A549 (cell line): ENCODE measurements around the gene MFAP3L. TPM values are rescaled to one million over a fixed set of nuclear protein-coding genes. Genes with fewer than 3 reads are reported as not detected.

ENCODE experiments used
- ATAC-seq, 2 experiments: fragments of 200-7000 bp in 1 of 2; fragments of >200 bp in 1 of 2; cut with Nextera tagmentation in 1 of 2; cut with Tn5 transposase in 1 of 2; 3 replicates each; pipeline versions ENCODE4 v1.8.0 to v1.9.1; 2018 to 2020; ENCODE audit warnings: mild to moderate bottlenecking in 1 of 2, moderate library complexity in 1 of 2
- CTCF ChIA-PET: fragments of 300-600 bp; sonication (Branson Sonifier 250); formaldehyde crosslinking; extraction: SDS; loops from one replicate; lab custom pipeline; 2021; ENCODE audit warnings: antibody characterized with exemption, inconsistent platforms; lab: Yijun Ruan, JAX
- POLR2A ChIA-PET: fragments of 350-600 bp; formaldehyde crosslinking; extraction: SDS; loops from one replicate; lab custom pipeline; 2021; ENCODE audit warnings: antibody characterized with exemption, inconsistent platforms; lab: Yijun Ruan, JAX
- DNase-seq, 2 experiments: peaks; one replicate each; pipeline versions ENCODE4 v3.0.0 to v3.0.0-alpha.2; 2011 to 2016; ENCODE audit warnings: low read depth in 1 of 2, low spot score in 1 of 2
- FAIRE-seq: peaks from 2 replicates; lab custom pipeline; 2011; peaks lifted over from hg19 to GRCh38; lab: Jason Lieb, UNC
- H3K27ac ChIP-seq, 2 experiments: fragments of >200 bp; sonication (Bioruptor Twin); formaldehyde crosslinking; 3 replicates each; pipeline ENCODE4 v1.5.1; 2016 to 2017
- H3K4me1 ChIP-seq: fragments of >200 bp; sonication (Bioruptor Twin); formaldehyde crosslinking; 3 replicates; pipeline ENCODE4 v1.6.1; 2016
- H3K4me2 ChIP-seq: fragments of >200 bp; sonication (Bioruptor Twin); formaldehyde crosslinking; 3 replicates; pipeline ENCODE4 v1.6.1; 2016
- H3K4me3 ChIP-seq: fragments of >200 bp; sonication (Bioruptor Twin); formaldehyde crosslinking; 3 replicates; pipeline ENCODE4 v1.5.1; 2016
- H3K9me3 ChIP-seq: fragments of >200 bp; sonication (Bioruptor Twin); formaldehyde crosslinking; 3 replicates; pipeline ENCODE4 v1.6.1; 2016
- BCL3 ChIP-seq: fragments of >200 bp; sonication (Bioruptor Twin); formaldehyde crosslinking; IDR thresholded peaks from 3 replicates; pipeline ENCODE4 v1.6.1; 2016
- CBX8 ChIP-seq: fragments of 200-600 bp; sonication (generic); IDR thresholded peaks from 2 replicates; pipeline ENCODE4 v1.6.1; 2016
- CHD2 ChIP-seq: fragments of 150-350 bp; IDR thresholded peaks from 2 replicates; pipeline ENCODE4 v1.6.1; 2014; ENCODE audit warnings: low read length; ENCODE audit not compliant: partially characterized antibody
- CTCF ChIP-seq: fragments of >200 bp; sonication (Bioruptor Twin); formaldehyde crosslinking; IDR thresholded peaks from 3 replicates; pipeline ENCODE4 v1.5.1; 2016
- EP300 ChIP-seq, 2 experiments: fragments of >200 bp; sonication (Bioruptor Twin); formaldehyde crosslinking; IDR thresholded peaks; 2 replicates in 1 of 2; 3 replicates in 1 of 2; pipeline ENCODE4 v1.6.1; 2016 to 2017
- FOSB ChIP-seq: fragments of 250-450 bp; sonication (Bioruptor Pico); IDR thresholded peaks from 2 replicates; pipeline ENCODE4 v1.5.0; 2020; ENCODE audit warnings: mild to moderate bottlenecking, moderate library complexity
- FOXS1 ChIP-seq: fragments of 250-450 bp; sonication (Bioruptor Pico); IDR thresholded peaks from 2 replicates; pipeline ENCODE4 v1.5.0; 2020; ENCODE audit warnings: mild to moderate bottlenecking, moderate library complexity
- GATA3 ChIP-seq: IDR thresholded peaks from 2 replicates; pipeline ENCODE4 v1.6.1; 2012; ENCODE audit warnings: borderline replicate concordance
- HDAC2 ChIP-seq: fragments of 200-600 bp; sonication (generic); IDR thresholded peaks from 2 replicates; pipeline ENCODE4 v1.6.1; 2016
- HOXB5 ChIP-seq: fragments of 250-450 bp; sonication (Bioruptor Pico); IDR thresholded peaks from 2 replicates; pipeline ENCODE4 v1.5.0; 2020; ENCODE audit warnings: mild to moderate bottlenecking, moderate library complexity
- MAFK ChIP-seq: fragments of 450-650 bp; IDR thresholded peaks from 2 replicates; pipeline ENCODE4 v1.6.1; 2014; ENCODE audit not compliant: partially characterized antibody
- MAZ ChIP-seq: fragments of 150-350 bp; IDR thresholded peaks from 2 replicates; pipeline ENCODE4 v1.6.1; 2014; ENCODE audit warnings: antibody characterized with exemption, low read depth, low read length, borderline replicate concordance
- MYC ChIP-seq: IDR thresholded peaks from 2 replicates; pipeline ENCODE4 v1.6.1; 2012; ENCODE audit warnings: mild to moderate bottlenecking, inconsistent platforms, low read length, improper control_type of control experiment, borderline replicate concordance
- PBX3 ChIP-seq: IDR thresholded peaks from 2 replicates; pipeline ENCODE4 v1.6.1; 2012
- REST ChIP-seq: fragments of 200-600 bp; sonication (generic); IDR thresholded peaks from 2 replicates; pipeline ENCODE4 v1.6.1; 2016; ENCODE audit warnings: antibody characterized with exemption, mild to moderate bottlenecking, moderate library complexity
- RNF2 ChIP-seq: fragments of 200-600 bp; sonication (generic); IDR thresholded peaks from 2 replicates; pipeline ENCODE4 v1.6.1; 2016; ENCODE audit warnings: low read depth, mild to moderate bottlenecking, antibody characterized with exemption, moderate library complexity, borderline replicate concordance
- TFCP2L1 ChIP-seq: fragments of 250-450 bp; sonication (Bioruptor Pico); IDR thresholded peaks from 2 replicates; pipeline ENCODE4 v1.5.0; 2021; ENCODE audit warnings: mild to moderate bottlenecking
- USF2 ChIP-seq: fragments of 450-650 bp; IDR thresholded peaks from 2 replicates; pipeline ENCODE4 v1.6.1; 2014; ENCODE audit warnings: antibody characterized with exemption
- ZC3H11A ChIP-seq: fragments of 450-650 bp; IDR thresholded peaks from 2 replicates; pipeline ENCODE4 v1.6.1; 2014; ENCODE audit warnings: antibody characterized with exemption, mild to moderate bottlenecking
- ZFP36 ChIP-seq: fragments of 450-650 bp; IDR thresholded peaks from 2 replicates; pipeline ENCODE4 v1.6.1; 2014; ENCODE audit warnings: borderline replicate concordance; ENCODE audit not compliant: partially characterized antibody
- WGBS: methylation state at CpG from one replicate; pipeline ENCODE4 v1.1.6; 2017; ENCODE audit errors: missing lambda C conversion rate; 5-methylcytosine and 5-hydroxymethylcytosine counted together
- polyA plus RNA-seq, 4 experiments: library from polyadenylated mRNA; depleted of rRNA in 3 of 4; stranded (reverse); fragments of >200 nt; fragmentation: RNase III in 1 of 4; extraction: RNeasy Plus Mini Kit Qiagen cat#74134 plus additional on column Dnase treatment in 1 of 4; gene quantifications; 2 replicates in 3 of 4; 3 replicates in 1 of 4; pipeline ENCODE4 v1.2.3, GENCODE V29; 2011 to 2017

The MFAP3L gene
- polyA plus RNA-seq, 2 of the 4 experiments (the other 2 are of a cell fraction), result 7.0 to 7.5 TPM

- Histone ChIP-seq H3K9me3 (no peaks in the 10 kb centered on the region), H3K4me2 (peak overlapping the region; percentile 44), H3K4me3 (no peak overlapping the region), H3K4me1 (peaks cover 20% of the 10 kb centered on the region), H3K27ac (peak overlapping the region; percentile 24 to 47; a peak in 3 of 6 replicates)
- no peak for TF ChIP-seq HDAC2
- TF ChIP-seq RNF2, result no peak
- no peak for TF ChIP-seq HOXB5 (CRISPR knock-in tag)
- no peak for TF ChIP-seq MYC
- TF ChIP-seq ZC3H11A, result no peak
- TF ChIP-seq CBX8, result no peak
- no peak for TF ChIP-seq CHD2
- TF ChIP-seq FOXS1 (CRISPR knock-in tag), result no peak
- TF ChIP-seq GATA3, result no peak
- TF ChIP-seq PBX3, result no peak
- no peak for TF ChIP-seq MAZ
- no peak for TF ChIP-seq USF2
- TF ChIP-seq EP300 (IDR thresholded peaks at IDR 0.05), result no peak
- no peak for TF ChIP-seq ZFP36
- no peak for TF ChIP-seq FOSB (CRISPR knock-in tag)
- no peak for TF ChIP-seq MAFK
- ATAC-seq, result no peak; a peak in 1 of 6 replicates
- ChIA-PET POLR2A (interaction anchor here (0.6 kb wide), 1 partner anchor 225 kb away, joined by 3 read pairs; no protein-coding TSS in a partner anchor), CTCF (no interaction called here)
- DNase-seq, result peak in 1 of 2 experiments; percentile 12
- WGBS, result 55% methylated on average over 14 of the region's 14 CpGs
- FAIRE-seq, result no peak
Observed at GRCh38 chr4:169975838-169976796, 50.1 kb downstream of the MFAP3L start.

GRCh38 chr4:169975131-169975837 lies 50.9 kb downstream of the MFAP3L start:
- Histone ChIP-seq H3K4me3 (no peak overlapping the region), H3K4me1 (peaks cover 24% of the 10 kb centered on the region), H3K4me2 (peak overlapping the region; percentile 44), H3K27ac (peak overlapping the region; percentile 24 to 47; a peak in 2 of 6 replicates), H3K9me3 (no peaks in the 10 kb centered on the region)
- no peak for FAIRE-seq
- DNase-seq, result no peak
- TF ChIP-seq MAFK, result peak; percentile 50
- TF ChIP-seq REST, result no peak
- TF ChIP-seq BCL3, result no peak
- TF ChIP-seq TFCP2L1 (CRISPR knock-in tag), result no peak
- TF ChIP-seq CTCF, result no peak
- ChIA-PET CTCF (no interaction called here), POLR2A (interaction anchor here (0.6 kb wide), 1 partner anchor 224 kb away, joined by 3 read pairs; no protein-coding TSS in a partner anchor)
- ATAC-seq, result no peak
- 49% methylated on average over 6 of the region's 6 CpGs for WGBS
